BE2C (cell line): Measurements from ENCODE around the gene SOWAHA.
A peak's percentile ranks its signal among the peaks of the same experiment; 100 is the strongest.

Experiments used
- DNase-seq: peaks from one replicate; pipeline ENCODE4 v3.0.0-alpha.2; 2020
- H3K27me3 ChIP-seq: fragments of 250-450 bp; sonication (Bioruptor Pico); 2 replicates; pipeline ENCODE4 v1.5.1; 2020; ENCODE audit warnings: mild to moderate bottlenecking
- H3K36me3 ChIP-seq: fragments of 250-450 bp; sonication (Bioruptor Pico); 2 replicates; pipeline ENCODE4 v1.5.1; 2020; ENCODE audit warnings: mild to moderate bottlenecking
- H3K4me1 ChIP-seq: fragments of 250-450 bp; sonication (Bioruptor Pico); 2 replicates; pipeline ENCODE4 v1.5.1; 2020
- H3K4me3 ChIP-seq: 2 replicates; pipeline ENCODE4 v1.5.1; 2011; ENCODE audit warnings: low read depth, low read length
- H3K9me3 ChIP-seq: fragments of 250-450 bp; sonication (Bioruptor Pico); 2 replicates; pipeline ENCODE4 v1.5.1; 2020
- TF ChIP-seq, protein P1 (sequence below): IDR thresholded peaks from 2 replicates; pipeline ENCODE4 v1.5.1; 2012; ENCODE audit warnings: mild to moderate bottlenecking, low read depth, low read length

The SOWAHA gene

DNA sequence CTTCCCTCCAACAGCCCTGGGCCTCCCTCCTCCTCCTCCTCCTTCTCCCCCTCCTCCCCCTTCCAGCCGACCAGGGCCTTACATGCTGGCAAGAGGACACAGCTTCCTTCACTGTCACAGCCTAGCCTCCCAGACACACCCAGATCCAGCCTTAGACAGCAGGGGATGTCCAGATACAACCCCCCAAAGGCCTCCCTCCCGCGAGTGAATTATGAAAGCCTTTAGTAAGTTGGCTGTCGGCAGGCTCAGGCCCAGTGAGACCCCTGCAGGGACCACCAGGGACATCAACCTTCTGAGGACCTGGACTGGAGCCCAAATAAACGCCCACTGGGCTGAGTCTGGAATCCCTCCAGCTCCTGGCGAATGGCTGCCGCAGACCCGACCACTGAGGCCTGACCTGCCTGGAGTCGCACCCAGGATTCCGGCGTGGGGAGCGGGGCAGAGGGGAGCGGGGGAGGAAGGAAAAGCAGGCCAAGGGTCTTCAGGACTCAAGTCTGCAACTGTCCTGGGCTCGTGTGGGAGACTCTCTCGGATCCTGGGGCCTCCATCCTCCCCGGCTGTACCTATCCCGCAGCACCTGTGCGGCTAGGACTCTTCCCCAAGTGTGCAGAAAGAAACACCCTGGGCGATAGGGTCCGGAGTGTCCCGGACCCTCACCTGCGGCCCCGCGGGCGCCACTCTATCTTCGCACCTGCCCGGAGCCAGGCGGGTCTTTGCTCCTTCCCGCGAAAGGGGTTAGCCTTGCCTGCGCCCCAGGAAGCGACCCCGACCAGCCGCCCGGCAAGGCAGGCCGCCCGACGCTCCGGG lies 36.8 kb upstream of the SOWAHA start:
- no peaks in the 10 kb centered on the region for H3K9me3 ChIP-seq
- H3K4me3 ChIP-seq, result peak overlapping the region; percentile 83
- H3K36me3 ChIP-seq, result no peaks in the 10 kb centered on the region
- H3K27me3 ChIP-seq, result no peaks in the 10 kb centered on the region
- peaks cover 22% of the 10 kb centered on the region for H3K4me1 ChIP-seq
- peak; percentile 83 for DNase-seq
- TF ChIP-seq, protein P1, sequence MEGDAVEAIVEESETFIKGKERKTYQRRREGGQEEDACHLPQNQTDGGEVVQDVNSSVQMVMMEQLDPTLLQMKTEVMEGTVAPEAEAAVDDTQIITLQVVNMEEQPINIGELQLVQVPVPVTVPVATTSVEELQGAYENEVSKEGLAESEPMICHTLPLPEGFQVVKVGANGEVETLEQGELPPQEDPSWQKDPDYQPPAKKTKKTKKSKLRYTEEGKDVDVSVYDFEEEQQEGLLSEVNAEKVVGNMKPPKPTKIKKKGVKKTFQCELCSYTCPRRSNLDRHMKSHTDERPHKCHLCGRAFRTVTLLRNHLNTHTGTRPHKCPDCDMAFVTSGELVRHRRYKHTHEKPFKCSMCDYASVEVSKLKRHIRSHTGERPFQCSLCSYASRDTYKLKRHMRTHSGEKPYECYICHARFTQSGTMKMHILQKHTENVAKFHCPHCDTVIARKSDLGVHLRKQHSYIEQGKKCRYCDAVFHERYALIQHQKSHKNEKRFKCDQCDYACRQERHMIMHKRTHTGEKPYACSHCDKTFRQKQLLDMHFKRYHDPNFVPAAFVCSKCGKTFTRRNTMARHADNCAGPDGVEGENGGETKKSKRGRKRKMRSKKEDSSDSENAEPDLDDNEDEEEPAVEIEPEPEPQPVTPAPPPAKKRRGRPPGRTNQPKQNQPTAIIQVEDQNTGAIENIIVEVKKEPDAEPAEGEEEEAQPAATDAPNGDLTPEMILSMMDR, result peak; percentile 32

DNA sequence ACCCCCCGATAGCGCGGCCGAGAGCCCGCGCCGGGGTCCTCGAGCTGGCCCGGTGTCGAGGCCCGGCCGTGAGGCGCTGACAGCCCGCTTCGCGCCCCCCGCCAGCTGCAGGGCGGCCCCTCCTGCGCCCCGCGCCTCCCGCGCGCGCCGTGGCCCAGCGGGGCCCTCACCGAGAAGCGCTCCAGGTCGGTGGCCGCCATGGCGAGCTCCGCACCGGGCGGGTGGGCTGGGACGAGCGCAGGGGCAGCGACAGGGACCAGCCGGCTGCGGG lies 36.2 kb upstream of the SOWAHA start:
- no peak for DNase-seq
- Histone ChIP-seq H3K27me3 (no peaks in the 10 kb centered on the region), H3K4me1 (peaks cover 22% of the 10 kb centered on the region), H3K36me3 (no peaks in the 10 kb centered on the region), H3K9me3 (no peaks in the 10 kb centered on the region), H3K4me3 (peak overlapping the region; percentile 83)
- TF ChIP-seq, protein P1, result no peak

DNA sequence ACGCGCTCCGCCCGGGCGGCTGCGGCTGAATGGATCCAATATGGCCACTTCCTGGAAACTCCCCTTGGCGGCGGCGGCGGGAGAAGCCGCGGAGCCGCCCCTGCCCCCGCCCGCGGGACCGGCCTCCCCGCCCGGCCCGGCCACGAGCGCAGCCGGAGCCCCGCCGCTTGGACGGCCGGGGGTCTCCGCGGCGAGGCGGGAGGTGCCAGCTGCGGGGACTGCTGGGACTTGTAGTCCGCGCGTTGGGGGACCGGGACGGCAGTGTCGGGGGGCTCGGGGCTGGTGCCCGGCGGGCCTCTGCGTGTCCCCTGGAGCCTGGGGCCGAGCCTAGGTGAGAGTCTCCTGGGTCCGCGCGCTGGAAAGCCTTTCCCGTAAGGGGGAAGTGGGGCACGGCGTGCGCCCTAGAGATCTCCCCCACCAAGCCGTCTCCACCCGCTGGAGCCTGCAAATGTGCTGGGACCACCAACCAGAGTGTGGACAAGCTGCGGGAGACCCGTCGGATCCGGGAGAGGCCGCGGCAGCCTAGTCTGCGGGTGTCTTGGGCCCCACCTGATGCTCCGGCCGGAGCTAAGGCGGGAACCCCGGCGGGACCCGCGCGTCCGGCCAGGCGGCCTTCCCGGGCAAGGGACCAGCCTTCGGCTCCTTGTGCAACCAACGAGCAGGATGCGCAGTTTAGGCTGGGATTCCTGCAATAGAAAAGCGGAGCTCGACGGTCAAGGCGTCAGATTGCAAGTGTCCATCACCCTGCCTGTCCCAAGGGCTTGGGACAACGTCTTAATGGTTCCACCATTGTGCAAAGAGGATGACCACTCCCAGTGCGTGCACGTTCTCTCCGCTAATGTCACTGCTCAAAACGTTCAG lies 35.7 kb upstream of the SOWAHA start, which contains the start of gene SEPTIN8:
Gene SEPTIN8, minus strand, starts transcription at position 31 of the 861 bp plus-strand sequence. CDS start 102 bp downstream, outside the sequence.
- TF ChIP-seq, protein P1, result no peak
- H3K4me3 ChIP-seq, result peak within 1 kb of the TSS; percentile 83
- no peaks in the 10 kb centered on the region for H3K9me3 ChIP-seq
- DNase-seq, result peak; percentile 67
- H3K4me1 ChIP-seq, result peaks cover 22% of the 10 kb centered on the region
- H3K27me3 ChIP-seq, result no peaks in the 10 kb centered on the region
- no peaks in the 10 kb centered on the region for H3K36me3 ChIP-seq

DNA sequence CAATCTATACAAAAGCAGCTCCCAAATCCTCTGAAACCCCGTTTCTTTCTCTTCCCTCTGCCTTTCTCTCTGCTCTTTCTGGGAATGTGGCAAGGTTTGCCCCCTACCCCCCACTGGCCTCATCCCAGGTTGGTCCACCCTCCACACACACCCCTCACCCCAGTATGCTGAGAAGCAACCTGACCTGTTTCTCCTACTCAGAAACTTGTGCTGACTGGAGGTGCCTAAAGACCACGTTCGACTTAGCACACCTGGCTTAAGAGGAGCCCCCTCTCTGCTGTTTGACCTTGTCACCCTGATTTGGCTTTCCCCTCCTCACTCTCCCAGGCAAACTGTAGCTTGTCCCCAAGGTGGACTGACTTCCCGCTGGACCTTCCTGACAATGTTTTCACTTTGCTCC lies 35.0 kb upstream of the SOWAHA start:
- TF ChIP-seq, protein P1, result no peak
- H3K4me3 ChIP-seq, result no peak overlapping the region
- no peaks in the 10 kb centered on the region for H3K27me3 ChIP-seq

DNA sequence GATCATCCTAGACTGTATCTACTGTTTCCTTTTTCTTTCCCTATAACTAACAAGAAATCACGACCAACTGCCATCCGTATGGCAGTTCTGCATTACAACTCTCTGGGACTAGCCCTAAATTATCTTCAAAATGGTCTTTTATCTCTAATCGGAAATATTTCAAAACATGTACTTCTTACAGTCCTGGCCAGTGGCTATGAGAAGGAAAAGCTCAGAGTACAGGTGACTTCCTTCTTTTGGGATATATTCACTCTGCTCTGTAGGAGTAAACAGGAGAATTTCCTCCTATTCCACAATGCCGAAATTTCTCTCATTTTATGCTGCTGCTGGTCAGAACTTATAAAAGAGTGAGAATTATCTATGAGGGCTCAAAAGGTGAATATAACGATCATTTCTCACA lies 34.2 kb upstream of the SOWAHA start:
- Histone ChIP-seq H3K27me3 (no peaks in the 10 kb centered on the region), H3K36me3 (no peaks in the 10 kb centered on the region), H3K4me1 (peaks cover 13% of the 10 kb centered on the region), H3K9me3 (no peaks in the 10 kb centered on the region), H3K4me3 (no peak overlapping the region)
- DNase-seq, result no peak
- TF ChIP-seq, protein P1, result no peak

More for the DNA sequence above, 35.0 kb upstream of the SOWAHA start:
- Histone ChIP-seq H3K36me3 (no peaks in the 10 kb centered on the region), H3K9me3 (no peaks in the 10 kb centered on the region), H3K4me1 (peaks cover 20% of the 10 kb centered on the region)
- DNase-seq, result no peak
